ENCODE measurements around the gene H2AZ1. TPM values are rescaled to one million over a fixed set of nuclear protein-coding genes. Genes with fewer than 3 reads are reported as not detected.

Gene H2AZ1
- total and polyA plus RNA-seq, 9 of the 15 experiments (the other 6 are each of a cell fraction or from before 2014, with no cell fraction given), result 605 to 4,380 (median 768) TPM

GRCh38 chr4:99921174-99921573 lies 28.9 kb downstream of the H2AZ1 start (continued):
- TF ChIP-seq VEZF1 (CRISPR knock-in tag; IDR thresholded peaks at IDR 0.05), result no peak

GRCh38 chr4:99918656-99919055 lies 31.4 kb downstream of the H2AZ1 start:
- Histone ChIP-seq H2AFZ (ENCODE audit: low read depth, low read length) (no peak overlapping the region), H3K4me3 (no peak overlapping the region), H4K20me1 (replicated peaks; ENCODE audit: control insufficient read depth, insufficient read depth, low read length) (no peaks in the 10 kb centered on the region), H3K9me3 (replicated peaks; ENCODE audit: control insufficient read depth, insufficient read depth, low read depth, low read length) (no peaks in the 10 kb centered on the region), H3K9me1 (ENCODE audit: control insufficient read depth, insufficient read depth, low read length) (no peaks in the 10 kb centered on the region), H3K36me3 (ENCODE audit: control insufficient read depth, insufficient read depth, low read length) (peaks cover 44% of the 10 kb centered on the region; the same call in 2 of the 3 replicates), H3K9ac (ENCODE audit: insufficient read depth in 1 of 2, low read depth in 2 of 2, low read length in 2 of 2) (no peak overlapping the region), H3K4me1 (replicated peaks in 1 of 2; ENCODE audit: control insufficient read depth in 2 of 2, insufficient read depth in 2 of 2, low read length in 2 of 2) (no peaks in the 10 kb centered on the region), H3K4me2 (ENCODE audit: insufficient read depth, low read length) (no peak overlapping the region), H3K79me2 (ENCODE audit: control insufficient read depth, insufficient read depth, low read length) (no peaks in the 10 kb centered on the region), H3K27me3 (ENCODE audit: control insufficient read depth in 2 of 2, insufficient read depth in 2 of 2, low read length in 2 of 2) (no peaks in the 10 kb centered on the region), H3K27ac (ENCODE audit: extremely low read depth, low read depth, low read length) (no peak overlapping the region)
- CTCF ChIA-PET (ENCODE audit: low intra/inter-chr PET ratio), result no interaction called here
- FAIRE-seq, result no peak
- no TSS peak for BruUV-seq (replicated peaks)
- ATAC-seq, result no peak
- in situ Hi-C loops (cut with MboI) (no loop called here), intact Hi-C loops (cut with micrococcal nuclease) (no loop called here)
- POLR2A ChIA-PET, result no interaction called here
- no peak for DNase-seq (ENCODE audit: extremely low read depth in 1 of 4, low spot score in 3 of 4)
- WGBS (ENCODE audit: insufficient coverage, low coverage, missing lambda C conversion rate), result 100% methylated on average over 2 of the region's 2 CpGs
- TF ChIP-seq BHLHE40 (IDR thresholded peaks at IDR 0.05; ENCODE audit: low read length) (no peak), GTF2A2 (tag; IDR thresholded peaks at IDR 0.05) (no peak), SUPT5H (IDR thresholded peaks at IDR 0.05) (no peak), HMG20A (CRISPR knock-in tag; conservative IDR thresholded peaks at IDR 0.05) (no peak), DACH1 (IDR thresholded peaks at IDR 0.05; ENCODE audit: partially characterized antibody) (no peak), PML (IDR thresholded peaks at IDR 0.05; ENCODE audit: low read length) (no peak), ZBTB2 (IDR thresholded peaks at IDR 0.05) (no peak)

All from K562 (cell line).